HS-27A (cell line): ENCODE data around the gene C22orf39.

ENCODE experiments used
- DNase-seq: peaks from one replicate; pipeline ENCODE4 v3.0.0-alpha.2; 2012; ENCODE audit warnings: low read depth, missing footprints

C22orf39 gene

DNA sequence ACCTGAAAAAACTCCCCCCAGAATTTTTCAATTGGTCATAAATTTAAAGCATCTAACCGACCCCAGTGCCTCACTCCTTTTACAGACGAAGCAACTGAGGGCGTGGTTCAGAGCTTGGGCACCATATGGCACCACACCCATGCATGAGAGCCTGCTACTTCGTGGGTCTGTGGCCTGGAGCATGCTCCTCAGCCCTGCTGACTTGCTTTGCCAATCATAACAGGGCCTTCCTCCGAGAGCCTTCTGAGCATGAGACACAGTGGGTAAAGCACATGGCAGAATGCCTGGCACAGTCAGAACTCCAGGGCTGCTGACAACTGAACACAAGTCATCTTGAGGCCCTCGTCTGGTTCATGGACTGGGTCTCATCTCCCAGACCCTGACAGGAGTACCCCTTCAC, 49.3 kb downstream of the C22orf39 start:
- no peak for DNase-seq

DNA sequence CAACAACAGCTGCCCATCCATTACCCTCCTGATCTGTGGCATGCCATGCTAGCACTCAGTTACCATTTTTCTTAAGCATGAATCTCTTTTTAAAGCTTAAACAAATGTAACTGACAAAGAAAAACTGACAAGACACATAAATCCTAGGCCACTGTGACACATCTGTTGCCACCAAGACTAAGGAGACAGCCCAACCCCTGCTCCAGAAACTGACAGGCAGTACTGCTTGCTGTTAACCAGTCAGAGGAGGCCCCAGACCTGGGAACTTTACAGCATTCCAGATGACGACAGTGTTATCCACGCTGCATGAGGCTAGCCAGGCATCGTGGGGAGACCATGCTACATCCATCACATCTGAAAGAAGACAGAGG, 49.8 kb downstream of the C22orf39 start:
- no peak for DNase-seq

DNA sequence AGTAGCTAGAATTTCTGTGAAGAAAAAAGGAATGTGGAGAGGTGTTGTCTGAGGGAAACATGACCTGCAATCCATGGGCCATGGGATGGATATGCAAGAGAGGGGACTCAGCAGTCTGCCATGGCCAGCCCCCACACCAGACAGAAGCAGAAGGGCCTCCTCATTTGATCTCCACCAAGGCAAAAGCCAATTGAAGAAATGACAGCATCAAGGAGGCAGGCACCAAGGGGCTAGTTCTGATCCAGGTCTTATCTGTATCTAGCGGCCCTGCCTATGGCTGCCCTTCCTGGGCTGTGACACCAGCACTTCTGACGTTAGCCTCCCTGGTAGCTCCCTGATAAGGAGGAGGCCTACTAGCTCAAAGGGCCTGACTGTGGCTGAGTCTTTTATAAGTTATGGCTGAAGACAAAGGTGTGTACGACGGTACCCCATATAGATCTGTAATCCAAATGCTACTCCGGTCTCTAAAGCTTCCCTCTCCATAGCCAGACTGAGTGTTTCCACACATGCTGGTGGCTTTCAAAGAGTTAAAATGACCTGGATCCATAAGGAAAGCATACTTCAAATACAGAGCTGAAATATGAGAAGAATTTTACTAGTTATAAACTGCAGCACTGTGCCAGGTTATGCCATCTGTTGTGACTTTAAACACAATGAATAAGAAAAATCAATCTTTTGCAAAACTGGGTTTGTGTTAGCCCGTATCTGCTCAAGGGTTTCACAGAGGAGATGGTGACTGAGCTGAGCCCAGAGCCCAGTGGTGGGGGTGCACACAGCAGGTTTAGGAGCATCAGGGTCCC, 50.4 kb downstream of the C22orf39 start:
- DNase-seq = no peak

DNA sequence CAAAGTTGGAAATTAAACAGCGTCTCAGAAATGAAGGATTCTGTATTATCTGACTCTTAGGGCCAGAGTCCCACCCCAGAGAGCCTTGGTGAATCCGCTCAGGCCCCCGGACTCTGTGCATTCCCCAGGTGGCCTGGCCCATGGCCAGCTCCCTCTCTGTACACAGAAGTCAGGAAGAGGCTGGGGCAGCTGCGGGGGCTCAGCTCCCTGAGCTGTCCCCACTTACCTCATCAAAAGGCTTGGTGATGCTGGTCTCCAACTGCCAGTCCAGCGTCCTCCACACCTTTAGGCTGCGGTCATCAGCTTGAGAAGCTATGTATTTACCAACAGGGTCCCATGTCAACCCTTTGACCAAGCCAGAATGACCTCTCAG, 51.0 kb downstream of the C22orf39 start:
- DNase-seq = no peak

DNA sequence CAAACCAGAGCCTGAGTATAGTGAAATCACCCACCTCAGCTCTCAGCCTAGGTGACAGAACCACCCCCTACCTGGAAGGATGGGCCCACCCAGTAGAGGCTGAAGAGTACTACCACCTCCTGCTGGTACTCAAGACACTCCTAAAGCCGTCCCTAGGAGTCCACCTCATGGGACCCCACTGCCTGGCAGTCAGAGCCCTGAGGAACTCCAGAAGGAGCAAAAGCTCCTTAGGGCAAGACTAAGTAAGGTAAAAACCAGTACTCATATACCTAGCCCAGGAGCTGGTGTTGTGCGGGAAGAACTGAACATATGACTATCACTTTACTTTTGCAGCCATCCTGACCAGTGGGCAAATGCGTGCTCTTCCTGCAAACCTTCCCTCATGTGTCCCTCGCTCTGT, 52.2 kb downstream of the C22orf39 start:
- DNase-seq = no peak

DNA sequence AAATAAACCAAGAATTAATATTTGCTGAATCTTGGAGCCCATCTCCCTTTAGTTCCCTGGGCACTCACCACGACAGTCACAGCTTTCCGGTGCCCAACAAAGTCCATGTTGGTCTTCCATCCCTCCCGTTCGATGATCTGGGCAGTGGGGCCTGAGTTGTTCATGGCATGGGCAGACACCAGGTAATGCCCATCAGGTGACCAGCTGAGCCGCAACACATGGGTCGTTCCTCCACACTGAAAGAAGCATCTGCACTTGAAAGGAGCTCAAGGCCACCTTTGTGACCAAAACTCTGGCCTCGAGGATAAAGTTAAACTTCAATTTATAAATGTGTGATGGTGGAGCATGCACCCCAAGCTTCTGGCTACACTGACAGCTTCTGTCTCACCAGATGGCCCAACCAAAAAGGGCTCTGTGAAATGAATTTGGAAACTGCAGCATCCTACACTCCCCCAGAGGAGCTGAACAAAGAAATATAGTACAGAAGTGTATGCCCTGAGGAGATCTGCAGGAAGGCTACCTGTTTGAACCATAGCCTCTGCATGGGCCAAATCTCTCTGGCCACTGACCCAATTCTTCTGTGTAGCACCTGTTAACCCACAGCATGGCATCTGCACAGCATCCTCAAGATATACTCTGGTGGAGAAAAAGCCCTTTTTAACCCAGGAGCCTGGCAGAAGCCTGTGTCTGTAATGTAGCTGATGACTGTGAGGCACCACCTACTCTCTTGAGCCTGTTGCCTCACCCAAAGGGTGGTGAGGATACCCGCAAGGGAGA, 53.0 kb downstream of the C22orf39 start:
- DNase-seq = no peak

DNA sequence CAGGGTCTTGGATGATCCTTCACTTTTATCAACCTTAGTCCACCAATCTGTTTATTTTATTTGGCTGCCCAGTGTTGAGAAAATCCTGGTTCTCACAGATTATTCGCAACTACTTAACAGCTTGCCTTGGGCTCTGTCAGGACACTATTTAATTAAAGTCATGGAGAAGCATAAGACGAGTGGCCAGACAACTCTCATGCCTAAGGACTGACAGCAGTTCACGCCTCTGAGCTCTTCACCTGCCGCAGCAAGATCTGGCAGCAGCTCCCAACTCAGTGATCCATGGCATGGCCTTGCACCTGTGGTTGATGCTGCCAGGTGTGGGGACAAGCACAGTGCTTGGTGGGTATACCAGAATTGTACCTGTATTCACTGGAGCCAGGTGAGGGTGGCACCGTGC, 53.8 kb downstream of the C22orf39 start:
- DNase-seq = no peak
